ENCODE results near the gene RUNX2.

RUNX2 gene

DNA sequence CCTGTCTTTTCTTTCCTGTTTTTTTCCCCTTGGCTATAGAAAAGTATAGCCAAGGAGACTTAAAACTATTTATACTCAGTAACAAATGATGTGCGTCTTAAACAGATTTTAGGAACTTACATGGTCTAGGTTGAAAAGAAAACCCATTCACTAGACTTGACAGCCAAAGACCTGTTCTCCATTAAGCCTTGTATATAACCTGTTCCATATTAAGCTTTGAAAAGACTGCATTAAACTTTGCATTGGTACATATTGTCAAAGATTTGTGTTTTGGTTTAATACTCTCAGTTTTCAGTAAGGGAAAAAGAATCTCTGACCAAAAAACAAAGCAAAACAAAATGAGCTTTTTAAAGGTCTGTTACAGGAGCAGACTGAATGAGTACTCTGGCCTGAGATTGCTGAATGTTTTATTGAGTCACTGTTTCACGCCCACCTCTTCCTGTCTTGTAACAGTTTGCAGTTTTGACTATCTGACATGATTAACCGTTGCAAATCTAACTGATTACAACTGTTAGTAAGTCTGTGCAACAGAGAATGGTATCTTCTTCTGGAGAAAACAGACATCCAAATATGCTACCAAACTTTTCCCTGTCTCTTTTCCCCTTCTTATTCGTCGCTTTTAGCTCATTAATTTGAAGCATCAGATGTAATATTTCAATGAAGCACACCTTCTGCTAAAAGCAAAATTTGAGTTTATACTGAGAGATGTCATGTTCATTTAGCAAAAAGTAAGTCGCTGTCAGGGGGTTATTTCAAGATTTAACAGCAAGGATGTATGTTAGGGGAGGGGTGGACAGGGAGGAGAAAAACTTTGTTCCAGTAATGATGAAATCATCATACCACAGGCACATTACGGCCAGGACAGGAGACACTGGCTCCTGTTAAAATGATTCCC lies 108.7 kb downstream of the RUNX2 start:
- DNase-seq: peak; percentile 21

GRCh38 chr6:45437439-45437815 lies 109.3 kb downstream of the RUNX2 start:
- DNase-seq: no peak

DNA sequence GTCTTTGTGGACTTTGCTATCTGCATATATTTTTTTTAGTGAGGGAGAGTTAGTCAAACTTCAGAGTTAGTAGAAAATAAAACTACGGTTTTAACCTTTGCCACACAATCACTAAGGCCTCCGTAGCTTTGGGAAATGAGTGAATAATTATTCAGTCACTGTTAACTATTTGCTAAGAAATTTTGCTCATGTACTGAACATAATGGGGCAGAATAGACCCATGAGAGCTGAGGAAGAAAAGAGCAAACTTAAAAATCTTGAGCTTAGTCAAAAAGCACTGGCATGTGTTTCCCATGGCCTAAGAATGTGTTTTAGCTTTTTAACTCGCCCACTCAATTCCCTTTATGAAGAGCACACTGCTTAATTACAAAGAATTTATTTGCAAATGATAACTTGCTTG lies 110.0 kb downstream of the RUNX2 start:
- DNase-seq: no peak

DNA sequence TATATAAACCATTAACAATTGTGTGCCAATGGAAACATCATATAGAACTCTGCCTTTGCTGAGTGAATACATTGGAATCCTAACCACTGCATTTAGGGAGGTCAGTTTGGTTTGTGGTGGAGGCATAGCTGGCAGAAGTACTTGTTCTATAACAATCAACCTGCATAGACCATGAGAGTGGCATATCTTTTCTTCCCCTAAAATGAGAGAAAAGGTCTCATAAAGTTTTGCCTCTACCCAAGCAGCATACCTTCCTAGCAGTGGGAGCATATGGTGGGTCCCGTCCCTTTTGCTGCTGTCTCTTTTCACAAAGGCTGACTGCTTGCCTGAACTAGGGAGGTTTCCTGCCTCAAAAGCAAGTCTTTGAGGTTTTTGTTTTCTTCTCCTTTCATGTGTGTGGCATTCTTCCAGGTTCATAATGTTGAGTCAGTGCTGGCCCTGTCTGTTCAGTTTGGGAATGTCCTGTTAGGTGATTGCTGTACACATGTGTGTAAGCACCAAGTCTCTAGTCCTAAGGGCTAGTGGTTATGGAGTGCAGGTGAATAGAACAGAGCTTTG lies 110.8 kb downstream of the RUNX2 start:
- DNase-seq: no peak

DNA sequence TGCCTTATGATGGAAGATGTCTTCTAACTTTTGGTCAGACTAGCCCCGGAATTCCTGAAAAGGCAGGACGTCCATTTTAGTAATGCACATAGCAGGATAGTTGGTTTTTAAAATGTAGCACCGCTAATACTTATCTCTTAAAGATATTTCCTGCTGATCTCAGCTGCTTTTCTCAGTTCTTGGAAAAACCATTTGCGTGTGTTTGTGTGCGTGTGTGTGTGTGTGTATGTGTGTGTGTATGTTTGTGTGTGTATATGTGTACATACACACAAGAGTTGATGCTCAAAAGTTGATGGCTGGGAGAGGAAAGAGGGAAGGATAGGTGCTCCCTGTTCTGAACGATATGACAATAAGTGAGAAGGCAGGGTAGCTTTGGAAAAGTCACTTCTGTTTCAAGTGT lies 111.3 kb downstream of the RUNX2 start:
- DNase-seq: no peak

GRCh38 chr6:45439861-45440388 lies 111.8 kb downstream of the RUNX2 start:
- no peak for DNase-seq

DNA sequence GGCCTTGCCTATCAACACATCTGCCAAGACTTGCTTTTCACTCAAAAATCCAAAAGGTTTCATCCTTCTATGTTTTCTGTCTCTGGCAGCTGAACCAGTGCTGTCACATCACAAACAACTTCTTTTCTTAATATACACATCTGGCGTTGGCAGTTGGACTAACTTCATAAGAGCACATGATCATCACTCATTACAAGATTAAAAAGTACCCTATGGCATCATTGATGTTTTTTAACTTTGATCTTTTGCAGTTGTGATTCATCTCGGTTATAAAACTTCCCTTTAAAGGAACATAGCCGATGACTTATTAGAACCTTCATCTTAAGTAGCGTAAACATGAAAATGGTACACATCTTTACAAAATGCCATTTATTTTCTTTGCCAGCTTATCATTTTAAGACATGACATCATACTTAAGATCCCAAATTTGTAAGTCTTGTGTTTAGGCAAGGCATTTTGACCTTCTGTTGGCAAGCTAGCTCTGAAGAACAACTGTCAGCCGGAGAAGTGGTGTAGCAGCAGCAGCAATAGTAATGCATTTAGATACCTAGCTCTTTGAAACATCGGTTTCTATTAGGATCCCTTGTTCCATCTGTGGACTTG lies 113.8 kb downstream of the RUNX2 start:
- DNase-seq: no peak

DNA sequence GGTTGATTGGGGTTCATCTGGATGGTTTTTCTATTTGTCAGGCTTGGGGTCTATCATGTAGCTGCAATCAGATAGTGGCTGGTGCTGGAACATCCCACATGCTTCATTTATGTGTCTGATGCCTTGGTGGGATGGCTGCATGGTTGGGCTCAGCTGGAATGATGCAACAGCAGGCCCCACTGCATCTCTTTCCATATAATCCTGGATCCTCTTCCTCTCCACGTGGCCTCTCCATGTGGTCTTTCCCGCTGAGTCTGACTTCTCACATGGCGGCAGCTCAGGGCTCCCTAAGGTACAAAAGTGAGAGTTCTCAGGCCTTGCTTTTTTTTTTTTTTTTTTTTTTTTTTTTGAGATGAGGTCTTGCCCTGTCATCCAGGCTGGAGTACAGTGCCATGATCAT lies 114.6 kb downstream of the RUNX2 start:
- DNase-seq: no peak

- DNase-seq: no peak
Measured at GRCh38 chr6:45445364-45445748, 117.2 kb downstream of the RUNX2 start.

DNA sequence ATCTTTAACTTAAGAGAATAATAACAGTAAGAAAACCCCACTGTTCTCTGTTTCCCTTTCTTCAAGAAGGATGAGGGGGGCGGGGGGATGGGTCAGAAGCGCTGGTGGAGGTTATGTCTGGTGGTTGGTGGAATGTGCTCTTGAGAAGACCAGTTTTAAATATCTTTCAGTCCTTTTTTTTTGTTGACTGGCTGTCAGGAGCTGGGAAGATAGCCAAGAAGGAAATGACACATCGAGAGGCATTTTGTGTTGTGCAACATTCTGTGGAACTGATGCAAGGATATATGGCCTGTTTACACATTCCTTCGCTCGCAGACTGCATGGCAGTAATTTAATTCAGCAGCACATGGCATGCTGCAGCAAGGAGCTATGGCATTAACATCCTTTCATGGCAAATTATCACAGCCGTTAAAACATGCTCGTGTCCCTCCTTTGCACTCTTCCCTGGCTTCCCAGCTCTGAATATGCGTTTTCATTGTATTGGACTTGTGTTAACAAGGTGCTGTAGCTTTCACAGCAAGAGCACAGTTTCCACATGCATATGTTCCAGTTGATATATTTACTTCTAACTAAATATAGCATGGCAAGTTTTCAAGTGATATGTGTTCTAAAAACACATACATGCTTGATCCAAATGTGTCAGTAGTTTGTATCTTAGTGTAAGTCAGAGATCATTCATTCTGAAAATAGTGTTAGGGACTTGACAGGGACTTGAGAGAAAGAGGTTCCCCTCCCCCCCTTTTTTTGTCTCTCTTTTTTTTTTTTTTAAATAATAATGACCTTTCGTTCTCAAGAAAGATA lies 117.8 kb downstream of the RUNX2 start:
- peak; percentile 86 for DNase-seq

- DNase-seq: no peak
Measured at GRCh38 chr6:45447005-45447404, 118.9 kb downstream of the RUNX2 start.

DNA sequence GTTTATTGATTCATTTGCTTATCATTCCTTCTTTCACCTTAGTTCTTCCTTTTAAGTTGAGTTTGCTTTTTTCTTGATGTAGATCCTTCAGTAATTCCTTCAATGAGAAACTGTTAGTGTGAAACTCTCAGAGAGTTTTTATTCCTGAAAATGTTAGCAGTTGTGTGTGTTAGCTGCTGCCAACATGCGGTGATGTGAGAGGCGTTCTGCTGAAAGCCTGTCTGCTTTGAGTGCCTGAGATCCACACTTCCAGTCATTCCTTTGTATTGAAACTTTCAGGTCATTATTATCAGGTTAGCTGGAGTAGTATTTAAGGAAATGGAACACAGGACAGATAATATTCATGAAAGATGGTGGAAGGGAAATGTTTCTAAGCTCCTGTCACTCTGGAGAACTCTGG lies 119.6 kb downstream of the RUNX2 start:
- DNase-seq: no peak

DNA sequence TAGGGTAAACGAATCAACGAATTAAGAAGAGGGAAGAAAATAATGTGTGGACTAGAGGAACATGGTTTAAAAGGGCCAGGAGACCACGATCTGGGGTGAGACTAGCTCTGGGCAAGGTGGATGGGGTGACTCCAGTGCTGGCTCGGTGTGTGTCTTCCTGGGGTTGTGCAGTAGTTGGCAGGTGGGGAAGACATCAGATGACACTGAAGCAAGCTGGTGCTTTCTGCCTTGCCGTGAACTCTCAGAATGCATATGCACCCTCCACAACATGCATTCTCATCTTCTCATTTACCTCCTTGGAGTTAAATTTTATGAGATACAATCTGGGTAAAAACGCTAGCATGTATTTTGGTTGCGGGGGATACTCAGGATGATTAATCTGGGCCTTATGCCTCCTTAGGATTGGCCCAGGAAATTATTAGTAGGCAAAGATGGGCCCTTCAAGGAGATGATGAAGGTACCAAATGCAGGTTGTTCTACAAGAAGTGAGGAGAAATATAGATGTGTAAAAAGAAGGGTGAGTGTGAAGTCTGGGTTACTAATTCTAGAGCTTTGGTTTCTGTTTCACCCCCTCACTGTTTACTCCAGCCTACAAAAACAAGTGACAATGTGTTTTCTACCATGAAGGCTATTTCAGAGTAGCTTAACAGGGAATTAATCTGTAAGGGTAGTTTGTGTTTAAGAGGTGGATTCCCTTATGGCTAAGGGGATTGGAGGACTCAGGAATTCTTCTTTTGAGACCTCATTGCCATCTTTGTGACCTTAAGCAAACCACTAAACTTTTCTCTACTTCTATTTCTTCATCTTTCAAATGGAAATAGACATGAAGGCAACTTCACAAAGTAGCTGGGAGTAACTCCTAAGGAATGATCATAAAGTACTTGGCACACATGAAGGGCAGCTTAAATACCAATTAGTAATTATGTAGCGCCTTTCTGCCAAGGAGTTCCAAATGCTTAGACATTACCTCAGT lies 120.6 kb downstream of the RUNX2 start:
- DNase-seq: no peak

- no peak for DNase-seq
Measured at GRCh38 chr6:45450132-45450531, 122.0 kb downstream of the RUNX2 start.

GRCh38 chr6:45450831-45451230 lies 122.7 kb downstream of the RUNX2 start:
- no peak for DNase-seq

DNA sequence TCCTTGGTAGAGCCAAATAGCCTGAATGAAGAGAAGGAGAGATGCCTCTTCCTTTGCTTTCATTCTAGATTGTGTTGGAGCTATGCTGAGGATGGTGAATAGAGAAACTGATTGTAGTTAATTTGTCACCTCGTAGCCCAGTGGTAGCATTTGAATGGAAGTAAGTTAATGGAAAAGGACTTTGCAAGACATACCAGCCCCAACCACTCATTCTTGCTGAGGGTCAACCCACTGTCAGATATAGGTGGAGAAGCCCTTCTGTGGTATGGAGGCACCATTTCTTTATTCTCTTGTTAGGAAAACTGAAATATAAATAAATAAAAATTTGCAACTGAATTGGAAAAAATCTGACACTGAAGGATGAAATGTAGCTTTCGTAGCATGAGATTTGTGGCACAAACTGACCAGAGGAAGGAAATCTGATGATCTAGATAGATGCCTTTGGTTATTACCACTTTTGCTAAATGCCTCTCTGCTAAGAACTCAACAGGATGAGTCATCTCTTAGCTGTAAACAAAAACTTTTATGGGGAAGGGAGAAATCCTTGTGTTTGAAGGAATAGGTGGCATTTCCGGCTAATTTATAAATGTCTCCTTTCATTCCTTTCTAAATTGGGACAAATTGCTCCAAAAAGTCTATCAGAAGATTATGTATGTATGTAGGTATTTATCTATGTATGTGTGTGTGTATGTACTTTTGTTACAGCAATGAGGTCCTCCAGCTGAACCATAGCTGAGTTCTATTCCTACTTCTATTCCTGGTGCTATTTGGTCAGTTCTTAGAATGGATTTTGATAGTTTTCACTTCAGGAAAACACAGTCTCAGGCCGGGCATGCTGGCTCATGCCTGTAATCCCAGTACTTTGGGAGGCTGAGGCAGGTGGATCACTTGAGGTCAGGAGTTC lies 126.1 kb downstream of the RUNX2 start:
- DNase-seq: no peak

- DNase-seq: no peak
Measured at GRCh38 chr6:45455408-45455807, 127.3 kb downstream of the RUNX2 start.

GRCh38 chr6:45457141-45457540 lies 129.0 kb downstream of the RUNX2 start:
- DNase-seq: no peak

- no peak for DNase-seq
Measured at GRCh38 chr6:45458672-45459071, 130.5 kb downstream of the RUNX2 start.

DNA sequence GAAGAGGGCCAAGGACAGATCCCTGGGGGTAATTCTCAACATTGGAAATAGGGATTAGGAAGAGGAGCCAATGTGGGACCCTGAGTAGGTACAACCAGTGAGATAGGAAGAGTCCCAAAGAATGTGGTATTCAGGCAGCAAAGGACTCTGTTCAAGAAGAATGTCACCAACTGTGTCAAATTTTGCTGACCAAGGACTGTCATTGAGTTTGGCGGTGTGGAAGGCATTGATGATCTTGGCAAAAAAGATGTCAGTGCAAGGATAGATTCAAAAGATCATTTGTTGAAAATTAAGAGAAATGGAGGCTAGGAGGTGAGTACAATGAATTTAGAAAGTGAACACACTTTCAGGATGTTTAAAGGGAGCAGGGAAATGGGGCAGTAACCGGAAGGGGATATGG lies 132.0 kb downstream of the RUNX2 start:
- DNase-seq: no peak

GRCh38 chr6:45461486-45461885 lies 133.4 kb downstream of the RUNX2 start:
- no peak for DNase-seq

Data from SIG-M5 (cell line).